ENCODE results near the gene COP1.

COP1 gene

GRCh38 chr1:176051402-176051801, 155.7 kb downstream of the COP1 start:
- no peak overlapping the region for H3K4me3 ChIP-seq (ENCODE audit: low read depth, low read length)
- H3K9me3 ChIP-seq (ENCODE audit: severe bottlenecking), result no peaks in the 10 kb centered on the region
- H3K27me3 ChIP-seq (ENCODE audit: insufficient read depth, low read depth, severe bottlenecking), result no peaks in the 10 kb centered on the region
- no peak for TF ChIP-seq CTCF (IDR thresholded peaks at IDR 0.05; ENCODE audit: low read depth, low read length)
- no peak overlapping the region for H3K27ac ChIP-seq
- no peaks in the 10 kb centered on the region for H3K36me3 ChIP-seq
- no peak for DNase-seq

DNA sequence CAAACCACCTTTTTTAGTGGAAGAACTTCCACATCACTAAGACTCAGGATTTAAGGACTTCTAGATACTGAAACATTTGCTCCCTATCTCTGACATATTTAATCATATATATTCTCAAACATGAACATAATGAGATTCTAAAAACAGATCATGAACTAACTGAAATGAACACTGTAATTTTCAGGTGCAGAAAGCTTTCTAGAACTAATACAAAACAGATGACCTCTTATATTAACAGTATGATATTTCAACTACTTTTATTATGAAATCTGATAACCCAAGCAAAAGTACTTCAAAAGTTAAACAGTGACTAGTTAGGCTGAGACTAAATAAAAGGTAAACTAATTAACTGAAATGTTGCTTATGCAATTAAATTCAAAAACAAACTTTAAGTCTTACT, 157.5 kb downstream of the COP1 start:
- Histone ChIP-seq H3K36me3 (no peaks in the 10 kb centered on the region), H3K27ac (no peak overlapping the region), H3K9me3 (ENCODE audit: severe bottlenecking) (no peaks in the 10 kb centered on the region), H3K4me3 (ENCODE audit: low read depth, low read length) (no peak overlapping the region), H3K27me3 (ENCODE audit: insufficient read depth, low read depth, severe bottlenecking) (no peaks in the 10 kb centered on the region)
- no peak for TF ChIP-seq CTCF (IDR thresholded peaks at IDR 0.05; ENCODE audit: low read depth, low read length)
- DNase-seq, result no peak

- Histone ChIP-seq H3K27me3 (ENCODE audit: insufficient read depth, low read depth, severe bottlenecking) (no peaks in the 10 kb centered on the region), H3K4me3 (ENCODE audit: low read depth, low read length) (no peak overlapping the region), H3K27ac (no peak overlapping the region), H3K36me3 (peaks cover 3% of the 10 kb centered on the region; the same call in 1 of the 2 replicates), H3K9me3 (ENCODE audit: severe bottlenecking) (no peaks in the 10 kb centered on the region)
- no peak for DNase-seq
- no peak for TF ChIP-seq CTCF (IDR thresholded peaks at IDR 0.05; ENCODE audit: low read depth, low read length)
Measured at GRCh38 chr1:176046926-176047325, 160.2 kb downstream of the COP1 start.

GRCh38 chr1:176043537-176043936, 163.5 kb downstream of the COP1 start:
- no peak for TF ChIP-seq CTCF (IDR thresholded peaks at IDR 0.05; ENCODE audit: low read depth, low read length)
- Histone ChIP-seq H3K27ac (no peak overlapping the region), H3K36me3 (peaks cover 18% of the 10 kb centered on the region), H3K9me3 (ENCODE audit: severe bottlenecking) (no peaks in the 10 kb centered on the region), H3K27me3 (ENCODE audit: insufficient read depth, low read depth, severe bottlenecking) (no peaks in the 10 kb centered on the region), H3K4me3 (ENCODE audit: low read depth, low read length) (no peak overlapping the region)
- DNase-seq, result no peak

- Histone ChIP-seq H3K9me3 (ENCODE audit: severe bottlenecking) (no peaks in the 10 kb centered on the region), H3K36me3 (peaks cover 11% of the 10 kb centered on the region), H3K27me3 (ENCODE audit: insufficient read depth, low read depth, severe bottlenecking) (no peaks in the 10 kb centered on the region), H3K4me3 (ENCODE audit: low read depth, low read length) (no peak overlapping the region), H3K27ac (no peak overlapping the region)
- DNase-seq, result no peak
- TF ChIP-seq CTCF (IDR thresholded peaks at IDR 0.05; ENCODE audit: low read depth, low read length), result no peak
Measured at GRCh38 chr1:176033881-176034280, 173.2 kb downstream of the COP1 start.

- peaks cover 10% of the 10 kb centered on the region for H3K36me3 ChIP-seq
- no peak overlapping the region for H3K27ac ChIP-seq
- DNase-seq, result no peak
- H3K9me3 ChIP-seq (ENCODE audit: severe bottlenecking), result no peaks in the 10 kb centered on the region
- H3K4me3 ChIP-seq (ENCODE audit: low read depth, low read length), result no peak overlapping the region
- no peak for TF ChIP-seq CTCF (IDR thresholded peaks at IDR 0.05; ENCODE audit: low read depth, low read length)
- no peaks in the 10 kb centered on the region for H3K27me3 ChIP-seq (ENCODE audit: insufficient read depth, low read depth, severe bottlenecking)
Measured at GRCh38 chr1:176033474-176033873, 173.6 kb downstream of the COP1 start.
